GM18517 (cell line): ENCODE measurements around the gene ZCCHC24.
"Not testable (repeated sequence)": the region's sequence is repeated elsewhere in the genome, so short reads cannot be mapped to it uniquely, and the experiment has no call there.

Experiments
- ATAC-seq: cut with Tn5 transposase; IDR thresholded peaks from one replicate; pipeline ENCODE4 v1.9.1; 2021; ENCODE audit warnings: mild to moderate bottlenecking, moderate library complexity; ENCODE audit not compliant: unreplicated experiment

The ZCCHC24 gene

DNA sequence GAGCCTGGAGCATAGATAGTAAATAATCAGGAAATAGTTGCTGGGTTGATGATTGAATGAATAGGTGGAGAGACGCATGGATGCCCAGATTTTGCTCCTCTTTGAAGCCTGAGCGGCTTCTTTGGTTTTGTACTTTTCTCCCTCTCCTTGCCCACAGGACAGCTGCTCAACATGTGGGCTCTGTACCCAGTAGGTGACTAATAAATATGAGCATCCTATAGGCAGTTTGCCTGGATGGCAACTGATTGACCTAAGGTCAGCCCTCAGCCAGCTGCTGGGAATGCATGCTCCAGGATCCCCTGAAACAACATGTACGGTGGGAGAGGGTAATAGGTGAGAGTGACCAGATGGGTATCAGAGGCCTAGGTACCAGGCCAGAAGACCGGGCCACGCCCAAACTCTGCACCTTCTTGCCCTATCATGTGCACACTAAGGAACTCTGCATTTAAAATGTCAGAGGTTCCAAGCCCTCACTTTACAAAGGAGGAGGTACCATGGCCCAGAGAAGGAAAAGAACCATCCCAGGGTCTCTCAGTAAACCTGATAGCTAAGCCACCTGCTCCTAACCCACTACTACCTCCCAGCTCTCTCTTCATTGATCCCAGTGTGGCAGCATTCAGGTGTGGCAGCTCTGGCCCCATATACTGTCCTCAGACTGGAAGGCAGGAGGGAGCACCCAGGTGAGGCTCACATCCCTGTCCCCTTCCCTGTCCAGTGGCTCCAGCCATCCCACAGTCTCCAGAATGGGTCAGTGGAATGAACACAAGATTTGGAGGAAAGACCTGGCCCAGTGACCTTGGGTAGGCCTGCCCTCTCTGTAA lies 2.7 kb upstream of the ZCCHC24 start:
- no peak for ATAC-seq

DNA sequence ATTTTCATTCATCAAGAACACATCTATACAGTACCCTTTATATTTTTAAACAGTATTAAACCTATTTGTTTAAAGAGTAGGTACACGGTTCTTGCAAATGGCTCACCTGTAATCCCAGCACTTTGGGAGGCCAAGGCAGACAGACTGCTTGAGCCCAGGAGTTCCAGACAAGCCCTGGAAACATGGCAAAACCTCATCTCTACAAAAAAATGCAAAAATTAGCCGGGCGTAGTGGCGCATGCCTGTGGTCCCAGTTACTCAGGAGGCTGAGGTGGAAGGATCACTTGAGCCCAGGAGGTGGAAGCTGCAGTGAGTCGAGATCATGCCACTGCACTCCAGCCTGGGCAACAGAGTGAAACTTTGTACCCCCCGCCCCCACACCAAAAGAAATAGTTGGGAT lies 1.8 kb upstream of the ZCCHC24 start:
- not testable (repeated sequence) for ATAC-seq

DNA sequence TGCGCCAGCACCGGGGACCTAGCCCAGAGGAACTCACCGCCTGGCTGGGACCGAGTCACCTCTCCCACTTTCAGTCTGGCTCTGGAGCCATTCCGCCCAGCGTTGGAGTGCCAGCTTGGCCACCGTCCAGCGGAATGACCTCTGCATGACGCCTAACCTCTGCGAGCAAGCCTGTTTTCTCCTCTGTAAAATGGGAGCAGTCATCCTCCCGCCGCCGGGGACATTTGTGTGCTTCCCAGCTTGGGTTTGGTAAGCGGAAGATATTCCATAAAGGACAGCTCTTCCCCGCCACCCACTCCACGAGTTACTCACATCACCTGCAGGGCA lies 1.3 kb upstream of the ZCCHC24 start:
- no peak for ATAC-seq

DNA sequence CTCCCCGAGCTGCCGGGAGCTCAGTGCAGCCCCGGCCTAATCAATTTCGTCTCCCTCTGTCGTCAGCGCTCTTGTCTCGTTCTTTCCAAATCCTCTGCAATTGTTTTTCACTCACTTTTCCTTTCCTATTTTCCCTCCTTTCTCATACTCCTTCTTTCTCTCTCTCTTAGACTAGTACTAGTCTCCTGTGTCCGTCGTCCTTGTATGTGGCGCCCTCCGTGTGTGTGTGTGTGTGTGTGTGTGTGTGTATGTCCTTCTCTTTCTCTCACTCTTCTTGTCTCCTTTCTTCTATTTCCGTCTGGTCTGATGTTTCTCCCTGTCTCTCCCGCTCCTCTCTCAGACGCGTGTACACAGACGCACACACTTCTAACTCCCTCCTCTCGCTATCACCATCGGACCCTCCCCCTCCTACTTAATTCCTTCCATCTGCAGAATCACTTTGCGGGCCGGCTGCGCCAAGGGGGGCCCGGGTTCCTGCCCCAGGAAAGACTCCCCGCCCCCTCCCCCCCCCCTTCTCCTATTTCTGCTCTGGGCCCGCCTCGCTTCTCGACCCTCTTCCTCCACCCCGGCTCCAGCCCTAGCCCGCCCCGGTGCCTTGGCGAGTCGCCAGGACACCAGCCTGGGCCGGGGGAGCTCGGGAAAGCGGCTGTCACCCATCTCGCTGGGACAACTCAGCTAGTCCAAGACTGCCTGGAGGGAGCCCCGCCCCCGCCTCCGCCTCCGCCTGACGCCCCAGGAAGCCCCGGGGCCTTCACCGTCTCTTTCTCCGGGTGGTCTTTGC lies 743 bp upstream of the ZCCHC24 start:
- ATAC-seq: peak; percentile 28

DNA sequence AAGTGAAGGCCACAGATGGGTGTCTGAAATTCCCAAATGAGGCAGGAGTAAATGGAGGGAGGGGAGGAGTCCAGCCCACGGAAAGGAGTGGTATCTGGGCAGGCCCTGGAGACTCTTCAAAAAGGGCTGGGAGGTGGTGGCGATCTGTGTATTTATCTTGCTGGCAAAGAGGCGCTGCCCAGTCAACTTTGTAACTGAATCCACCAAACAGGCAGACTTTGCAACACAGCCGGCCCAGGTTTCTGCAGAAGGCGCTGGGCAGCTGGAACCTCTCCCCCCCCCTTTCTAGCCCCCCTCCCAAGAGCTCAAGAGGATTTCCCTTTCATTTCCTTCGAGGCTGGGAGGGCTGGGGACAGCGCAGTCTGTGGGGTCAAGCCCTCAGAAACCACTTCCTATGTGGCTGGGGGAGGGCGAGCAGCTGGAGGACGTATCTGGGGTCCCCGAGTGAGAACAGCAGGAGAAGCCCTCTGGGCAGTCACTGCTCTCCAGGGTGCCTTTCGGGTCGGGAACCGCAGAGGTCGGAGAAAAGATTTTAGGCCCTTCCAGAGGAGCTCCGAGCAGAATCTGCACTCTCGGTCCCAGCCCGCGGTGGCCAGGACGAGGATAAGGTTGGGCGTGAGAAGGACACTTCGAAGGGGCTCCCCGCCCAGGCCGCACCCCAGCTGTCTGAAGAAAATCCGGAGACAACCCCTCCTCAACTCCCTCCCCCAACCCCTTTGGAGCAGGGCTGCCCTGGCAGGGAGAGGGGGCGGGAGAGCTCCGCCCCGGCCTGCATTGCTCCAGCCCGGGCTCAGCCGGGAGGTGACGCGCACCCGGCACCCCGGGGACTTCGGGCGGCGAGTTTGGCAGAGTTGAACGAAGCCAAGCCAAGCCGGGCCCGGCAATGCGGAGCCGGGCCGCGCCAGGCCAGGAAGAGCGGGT lies 965 bp downstream of the ZCCHC24 start:
- peak; percentile 25 for ATAC-seq

DNA sequence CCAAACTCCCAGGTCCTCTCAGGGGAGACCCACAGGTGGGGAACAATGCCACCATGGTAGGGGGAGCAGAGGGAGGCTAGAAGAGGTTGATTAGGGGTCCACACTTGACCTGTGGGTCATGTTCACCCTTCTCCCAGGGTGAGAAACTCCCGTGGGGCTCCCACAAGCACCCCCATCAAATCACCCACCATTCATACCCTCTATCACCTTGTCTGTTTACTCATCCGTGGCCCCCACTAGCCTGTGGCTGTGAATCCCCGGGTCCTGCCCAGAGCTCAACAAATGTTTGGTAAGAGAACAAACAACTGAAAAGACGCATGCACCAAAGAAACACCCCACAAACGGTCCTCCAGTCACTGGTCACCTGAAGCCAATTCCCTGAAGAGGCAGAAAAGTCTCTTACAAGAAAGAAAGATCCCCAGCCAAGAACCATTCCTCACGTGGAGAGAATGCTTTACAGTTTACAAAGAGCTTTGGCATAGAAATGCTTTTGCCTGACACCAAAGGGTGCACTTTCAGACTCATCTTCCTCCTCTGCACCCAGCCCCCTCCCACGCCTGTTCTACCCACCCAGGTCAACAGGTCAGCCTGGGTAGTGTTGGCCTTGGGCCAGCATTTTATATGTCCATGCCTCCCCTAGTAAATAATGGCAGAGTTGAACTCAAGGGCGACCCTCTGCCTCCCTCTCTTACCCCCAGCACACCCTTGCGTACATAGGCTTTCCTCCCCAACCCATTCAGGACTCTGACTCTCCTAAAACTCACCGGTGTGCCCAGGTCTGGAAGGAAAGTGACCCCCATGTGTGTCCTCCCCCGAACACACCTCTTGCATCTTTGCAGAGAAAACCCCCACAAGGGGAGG lies 1.9 kb downstream of the ZCCHC24 start:
- no peak for ATAC-seq

DNA sequence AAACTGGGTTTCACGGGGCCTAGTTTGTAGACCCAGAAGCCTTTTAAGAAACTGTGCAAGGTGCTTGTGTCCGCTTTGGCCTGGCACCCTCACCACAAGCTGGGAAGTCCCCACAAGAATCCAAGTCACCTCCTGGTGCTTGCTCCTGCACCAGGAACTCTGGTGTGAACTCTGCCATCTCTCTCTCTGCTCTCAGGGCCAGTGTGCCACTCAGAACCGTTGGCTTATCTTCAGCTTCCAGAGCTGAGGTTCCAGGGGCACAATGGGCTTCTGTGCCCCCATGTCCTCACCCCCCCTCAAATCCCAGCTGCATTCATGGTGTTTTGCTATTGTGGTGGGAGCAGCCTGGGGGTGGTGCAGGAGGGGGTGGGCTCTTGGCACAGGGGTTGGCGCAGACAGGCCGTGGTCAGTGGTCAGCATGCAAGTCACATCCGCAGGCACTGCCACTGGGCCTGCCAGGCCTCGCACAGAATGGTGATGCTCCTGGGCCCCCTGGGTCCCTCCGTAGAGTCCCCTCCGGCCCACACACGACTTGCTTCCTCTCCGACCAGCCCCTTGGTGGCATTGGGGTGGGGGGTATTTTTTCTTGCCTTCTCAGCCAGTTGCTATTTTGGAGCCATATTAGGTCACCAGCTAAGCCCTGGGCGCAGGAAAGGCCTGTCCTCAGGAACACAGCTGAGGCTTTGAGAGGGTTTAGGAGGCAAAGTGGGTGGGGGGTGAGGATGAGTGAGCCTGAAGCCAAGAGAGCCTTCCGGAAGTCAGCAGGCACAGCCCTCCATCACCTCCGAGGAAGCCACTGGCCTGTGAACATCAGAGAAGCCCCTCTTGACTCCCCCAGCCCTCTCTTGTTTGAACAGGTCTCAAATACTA lies 3.0 kb downstream of the ZCCHC24 start:
- ATAC-seq: no peak

DNA sequence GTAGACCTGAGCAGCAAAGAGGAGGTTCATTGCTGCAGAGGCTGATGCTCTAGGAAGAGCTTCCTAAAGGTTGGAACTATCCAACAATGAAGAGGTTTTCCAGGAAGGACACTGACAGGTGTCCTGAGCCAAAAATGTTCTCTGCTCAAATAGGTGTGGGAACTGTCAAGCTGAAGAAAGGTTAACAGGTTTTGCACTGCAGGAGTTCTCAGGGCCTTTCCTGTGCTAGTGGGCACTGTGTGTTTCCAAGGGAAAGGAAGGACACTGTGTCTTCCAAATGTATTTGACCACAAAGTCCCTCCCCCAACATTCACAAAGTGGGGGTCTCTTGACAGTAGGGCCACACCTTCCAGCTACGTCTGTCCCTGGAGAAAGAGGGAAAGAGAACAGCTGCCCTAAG lies 4.0 kb downstream of the ZCCHC24 start:
- no peak for ATAC-seq

DNA sequence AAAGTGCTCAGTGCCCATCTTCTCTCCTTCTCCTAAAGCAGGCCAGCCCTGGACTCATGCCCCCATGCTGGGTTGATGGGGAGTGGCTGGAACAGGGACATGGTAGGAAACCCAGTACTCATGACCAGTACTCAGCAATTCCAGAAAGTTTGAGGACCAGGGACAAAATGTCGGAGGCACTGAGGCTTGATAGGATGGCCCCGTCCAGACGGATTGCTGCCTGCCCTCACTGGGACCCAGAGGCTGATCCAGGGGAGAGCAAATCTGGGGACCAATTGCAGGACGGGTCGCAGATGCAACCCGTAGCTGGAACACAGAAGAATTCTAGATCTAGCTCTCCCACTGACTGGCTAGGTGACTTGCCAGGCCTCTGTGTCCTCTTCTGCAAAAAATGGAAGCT lies 5.1 kb downstream of the ZCCHC24 start:
- no peak for ATAC-seq

DNA sequence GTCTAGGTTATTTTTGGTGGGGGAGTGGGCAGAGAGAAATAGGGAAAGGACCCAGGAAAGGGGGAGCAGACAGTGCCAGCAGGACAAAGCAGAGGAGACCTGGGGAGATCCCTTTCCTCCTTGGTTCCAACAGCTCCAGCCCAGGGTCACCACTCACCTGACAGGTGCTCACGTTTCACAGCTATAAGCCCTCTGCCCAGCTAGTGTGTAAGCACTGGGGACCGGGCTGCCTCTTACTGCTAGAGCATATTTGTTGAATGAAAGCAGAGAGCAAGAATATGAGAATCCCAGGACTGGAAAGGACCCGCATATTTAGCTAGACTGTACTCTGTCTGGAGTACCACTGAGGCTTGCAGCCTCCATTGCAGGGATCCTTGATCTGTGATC lies 6.7 kb downstream of the ZCCHC24 start:
- no peak for ATAC-seq

DNA sequence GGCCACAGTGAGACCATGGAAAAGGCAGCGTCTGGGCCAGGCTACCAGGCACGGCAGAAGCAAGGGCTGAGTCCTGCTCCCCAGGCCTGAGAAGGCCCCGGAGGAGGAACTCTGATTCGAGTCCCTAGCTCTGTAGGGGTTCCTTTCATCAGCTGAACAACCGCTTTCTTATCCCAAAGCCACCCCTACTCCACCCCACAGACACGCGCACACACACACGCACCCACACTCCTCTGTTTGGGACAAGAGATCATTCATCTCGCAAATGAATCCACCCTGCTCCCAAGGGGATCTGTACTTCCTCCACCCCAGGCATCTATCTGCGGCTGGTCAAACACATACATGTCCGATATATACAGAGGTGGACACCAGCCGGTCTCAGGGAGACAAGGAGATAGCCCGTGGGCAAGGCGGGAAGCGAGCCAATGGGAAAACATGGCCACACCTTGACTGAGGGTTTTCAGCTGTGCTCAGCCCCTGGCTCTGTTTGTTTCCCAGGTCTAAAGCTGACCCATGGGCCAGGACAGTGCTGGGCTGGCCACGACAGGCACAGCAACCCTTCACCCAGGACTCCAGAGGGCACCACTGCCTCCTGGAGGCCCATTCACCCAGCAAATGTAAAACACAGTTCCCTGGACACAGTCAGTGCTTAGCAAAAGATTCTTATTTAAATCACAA lies 7.3 kb downstream of the ZCCHC24 start:
- ATAC-seq: no peak

DNA sequence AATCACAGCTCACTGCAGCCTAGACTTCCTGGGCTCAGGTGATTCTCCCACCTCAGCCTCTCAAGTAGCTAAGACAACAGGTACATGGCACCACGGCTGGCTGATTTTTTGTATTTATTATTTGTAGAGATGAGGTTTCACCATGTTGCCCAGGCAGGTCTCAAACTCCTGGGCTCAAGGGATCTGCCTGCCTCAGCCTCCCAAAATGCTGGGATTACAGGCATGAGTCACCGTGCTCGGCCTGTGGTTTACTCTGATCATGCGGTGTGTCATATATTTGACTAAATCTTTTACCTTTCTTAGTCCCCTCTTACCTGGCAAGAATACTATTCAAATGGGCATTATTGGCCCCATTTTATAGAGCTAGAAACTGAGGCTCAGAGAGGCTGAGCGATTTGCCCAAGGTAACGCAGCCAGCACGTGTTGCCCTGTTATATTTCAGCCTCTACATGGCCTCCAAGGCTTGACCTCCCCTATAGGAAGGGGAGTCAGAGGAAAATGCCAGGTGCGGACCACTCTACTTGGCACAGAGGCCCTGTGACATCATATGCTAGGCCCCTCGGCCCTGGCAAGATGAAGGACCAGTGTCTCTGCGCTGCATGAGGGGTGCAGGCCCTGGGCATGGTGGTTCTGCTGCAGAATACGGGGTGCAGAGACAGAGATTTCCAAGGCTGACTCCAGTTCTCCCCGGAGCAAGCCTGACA lies 8.2 kb downstream of the ZCCHC24 start:
- no peak for ATAC-seq

DNA sequence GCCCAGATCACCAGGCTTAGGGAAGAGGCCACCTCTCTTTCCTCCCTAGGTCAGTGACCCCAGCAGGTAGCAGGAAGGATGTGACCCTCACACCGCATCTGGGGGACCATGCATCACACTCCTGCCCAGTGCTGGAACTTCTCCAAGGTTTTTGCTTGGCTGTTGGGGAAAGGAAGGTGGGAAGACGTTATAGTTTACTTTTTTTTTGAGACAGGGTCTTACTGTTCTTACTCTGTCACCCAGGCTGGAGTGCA lies 8.6 kb downstream of the ZCCHC24 start:
- no peak for ATAC-seq

DNA sequence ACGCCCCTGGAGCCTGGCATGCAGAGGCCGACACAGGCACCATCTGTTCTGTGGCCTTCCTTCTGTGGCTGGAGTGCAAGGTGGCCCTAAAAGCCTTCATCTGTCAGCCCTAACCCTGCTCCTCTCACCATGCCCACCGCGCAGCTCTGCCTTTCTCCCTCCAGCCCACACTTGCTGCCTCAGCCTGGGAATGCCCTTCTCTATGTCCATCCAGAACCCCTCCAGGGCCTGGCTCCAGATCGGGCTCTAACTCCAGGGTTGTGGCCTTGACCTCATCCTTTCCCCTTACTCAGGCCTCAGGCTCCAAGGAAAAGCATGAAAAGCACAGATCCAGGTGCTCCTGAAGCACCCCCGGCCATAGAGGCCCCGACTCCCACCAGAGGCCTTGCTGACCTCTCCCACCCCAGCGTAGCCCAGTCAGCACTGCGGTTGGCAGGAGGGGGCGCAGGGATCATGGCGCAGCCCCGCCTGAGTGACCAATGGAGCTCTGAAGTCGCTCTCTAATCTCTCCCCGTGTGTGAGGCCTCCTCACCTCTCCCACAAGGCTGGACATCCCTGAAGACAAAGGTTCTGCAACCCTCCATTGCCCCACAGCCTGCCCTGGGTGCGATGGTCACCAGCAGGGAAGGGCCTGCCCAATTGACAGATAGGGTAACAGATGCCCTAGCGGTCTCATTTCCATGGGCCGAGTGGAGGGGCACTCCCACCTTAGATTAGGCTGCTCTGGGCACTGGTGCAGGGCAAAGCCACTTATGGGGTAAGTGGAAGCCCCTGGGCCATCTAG lies 9.2 kb downstream of the ZCCHC24 start:
- no peak for ATAC-seq

DNA sequence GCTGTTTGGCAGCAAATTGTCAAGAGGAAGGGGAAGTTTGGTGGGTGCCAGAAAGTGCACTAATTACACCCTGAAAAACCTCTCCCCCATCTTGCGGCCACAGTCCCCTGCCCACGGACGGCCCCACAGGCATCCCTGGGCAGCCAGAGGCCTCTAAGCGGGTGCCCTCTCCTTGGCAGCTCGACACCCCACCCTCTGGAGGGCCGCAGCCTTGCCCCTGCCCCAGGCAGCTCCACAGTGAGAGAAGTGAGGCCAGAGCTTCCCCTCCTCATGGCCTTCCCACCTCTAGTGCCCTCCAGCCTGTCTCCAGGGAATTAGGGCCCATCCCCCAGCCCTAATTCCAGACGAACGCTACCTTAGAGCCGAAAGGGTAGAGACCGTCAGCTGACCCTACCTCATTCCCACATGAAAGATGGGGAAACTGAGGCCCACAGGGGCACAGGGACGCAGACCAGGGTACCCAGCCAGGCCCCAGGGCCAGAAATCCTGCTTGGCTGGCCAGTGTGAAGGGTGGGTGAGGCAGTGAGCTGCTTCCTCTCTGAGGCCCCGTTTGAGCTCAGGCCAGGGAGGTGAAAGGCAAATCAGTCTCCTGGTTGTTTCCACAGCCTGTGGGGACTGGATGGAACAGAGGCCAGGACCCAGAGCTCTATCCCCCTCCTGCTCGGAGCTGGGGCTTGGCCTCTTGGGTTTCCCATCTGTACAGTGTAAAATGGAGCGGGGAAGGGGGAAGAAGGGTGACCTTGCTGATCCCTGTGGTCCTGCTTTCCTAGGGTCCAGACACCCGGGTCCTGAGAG lies 10.0 kb downstream of the ZCCHC24 start:
- ATAC-seq: no peak

DNA sequence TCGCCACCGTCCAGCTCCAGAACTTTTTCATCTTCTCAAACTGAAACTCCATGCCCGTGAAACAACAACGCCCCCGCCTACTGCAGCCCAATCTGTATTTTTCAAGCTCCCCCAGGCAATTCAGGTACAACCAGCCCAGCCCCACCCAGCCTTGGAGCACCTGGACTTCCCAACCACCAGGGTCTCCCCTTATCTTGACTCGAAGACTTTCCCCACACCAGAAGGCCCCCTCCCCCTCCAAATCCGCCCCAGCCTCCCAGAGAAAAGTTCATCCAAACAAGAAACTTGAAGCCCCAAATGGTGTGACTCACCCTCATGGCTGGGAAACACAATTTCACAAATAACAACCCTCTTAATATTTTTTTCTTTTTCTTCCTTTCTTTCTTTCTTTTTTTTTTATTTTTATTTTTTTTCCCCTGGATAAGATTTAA lies 10.6 kb downstream of the ZCCHC24 start:
- no peak for ATAC-seq

DNA sequence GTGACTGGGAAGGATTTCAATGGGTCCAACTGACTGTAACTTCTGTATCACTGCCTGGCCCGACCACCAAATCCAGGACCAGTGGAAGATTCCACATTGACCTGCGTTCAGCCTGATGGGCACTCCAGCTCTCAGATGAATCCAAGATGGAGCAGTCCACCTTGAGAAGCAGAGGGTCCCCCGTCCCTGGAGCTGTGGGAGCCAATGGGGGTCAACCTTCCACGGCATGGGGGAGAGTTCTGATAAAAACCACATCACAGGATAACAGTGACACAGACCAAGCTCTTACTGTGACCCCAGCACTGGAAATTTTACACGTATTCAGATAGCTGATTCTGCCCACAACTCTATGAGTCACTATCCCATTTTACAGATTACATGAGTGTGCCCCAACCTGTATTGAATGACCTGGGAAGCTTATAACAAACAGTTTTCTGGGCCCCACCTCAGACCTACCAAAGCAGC lies 11.2 kb downstream of the ZCCHC24 start:
- no peak for ATAC-seq
